Immature natural killer cell (primary cell): ENCODE data around the gene MAGED2. TPM values are rescaled to one million over a fixed set of nuclear protein-coding genes. Genes with fewer than 3 reads are reported as not detected.
A peak's percentile ranks its signal among the peaks of the same experiment; 100 is the strongest.

Source experiments
- DNase-seq, 3 donors: peaks; one replicate each; pipeline ENCODE4 v3.0.0; 2022; ENCODE audit warnings: mixed read lengths in 1 of 3
- H3K27ac Mint-ChIP-seq, 6 donors: one replicate each; pipeline ENCODE4 v1.8.0; 2020; ENCODE audit warnings: mixed read lengths in 6 of 6, mild to moderate bottlenecking in 5 of 6, inconsistent platforms in 4 of 6, moderate library complexity in 3 of 6
- H3K27me3 Mint-ChIP-seq, 3 donors: one replicate each; pipeline ENCODE4 v1.8.0; 2020 to 2021; ENCODE audit warnings: low read depth in 3 of 3, mild to moderate bottlenecking in 3 of 3, mixed read lengths in 3 of 3, moderate library complexity in 3 of 3, inconsistent platforms in 1 of 3
- H3K36me3 Mint-ChIP-seq, 3 donors: one replicate each; pipeline ENCODE4 v1.8.0; 2020; ENCODE audit warnings: mixed read lengths in 3 of 3, inconsistent platforms in 2 of 3, mild to moderate bottlenecking in 2 of 3
- H3K4me1 Mint-ChIP-seq, 2 donors: one replicate each; pipeline ENCODE4 v1.8.0; 2020; ENCODE audit warnings: inconsistent platforms in 2 of 2, mild to moderate bottlenecking in 2 of 2, mixed read lengths in 2 of 2, moderate library complexity in 1 of 2
- H3K4me3 Mint-ChIP-seq, 5 donors: one replicate each; pipeline ENCODE4 v1.8.0; 2020; ENCODE audit warnings: mild to moderate bottlenecking in 5 of 5, mixed read lengths in 5 of 5, inconsistent platforms in 3 of 5, moderate library complexity in 3 of 5
- H3K9me3 Mint-ChIP-seq, 6 donors: one replicate each; pipeline ENCODE4 v1.8.0; 2020; ENCODE audit warnings: mild to moderate bottlenecking in 6 of 6, mixed read lengths in 6 of 6, inconsistent platforms in 4 of 6, moderate library complexity in 3 of 6
- polyA plus RNA-seq, 3 donors: library from polyadenylated mRNA; unstranded; fragments of 300-500 nt; fragmentation: Illumina TruSeq; gene quantifications; one replicate each; pipeline ENCODE4 v1.2.3, GENCODE V29; 2021

The MAGED2 gene
- polyA plus RNA-seq, 3 donors from 2014 or later, result 108 to 157 (median 147) TPM

DNA sequence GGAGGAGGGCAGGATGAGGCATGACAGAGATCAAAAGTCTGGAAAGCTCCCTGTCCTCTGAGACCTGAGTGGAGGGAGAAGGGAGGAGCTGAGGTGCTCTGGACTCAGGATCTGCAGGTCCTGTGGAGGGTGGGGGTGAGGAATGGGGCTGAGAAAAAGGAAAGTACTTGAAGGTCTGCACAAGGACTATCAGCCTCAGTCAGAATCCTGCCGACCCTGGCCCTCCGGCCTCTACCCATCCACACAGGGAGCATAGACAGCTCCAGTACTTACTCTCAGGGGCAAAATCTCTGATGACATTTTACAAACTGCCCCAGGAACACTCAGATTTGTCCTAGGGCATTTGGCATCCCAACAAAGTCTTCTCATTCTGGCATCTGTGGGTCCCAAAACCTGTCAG lies 8.5 kb upstream of the MAGED2 start:
- H3K4me3 Mint-ChIP-seq, result no peak overlapping the region

DNA sequence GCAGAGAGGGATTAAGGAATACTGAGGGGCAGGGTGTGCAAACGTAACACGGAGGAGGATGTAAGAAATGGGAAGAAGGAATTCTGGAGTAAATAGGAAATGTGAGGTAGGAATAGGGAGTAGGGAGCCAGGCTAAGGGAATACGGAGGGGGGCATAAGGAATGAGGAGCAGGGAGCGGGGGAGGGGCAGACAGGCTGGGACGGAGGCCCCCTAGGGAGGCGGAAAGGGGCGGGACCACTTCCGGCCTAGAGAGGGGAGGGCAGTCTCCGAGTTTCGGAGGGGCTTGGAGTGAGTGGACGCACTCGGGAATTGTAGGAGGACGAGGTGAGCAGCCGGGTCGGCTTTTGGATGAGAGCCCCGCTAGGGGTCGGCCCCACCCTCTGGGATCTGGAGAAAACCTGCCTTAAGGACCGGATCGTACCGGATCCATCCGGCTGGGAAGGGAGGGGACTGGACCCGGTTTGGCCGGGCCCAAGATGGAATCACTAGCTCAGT lies 612 bp downstream of the MAGED2 start:
- Mint-ChIP-seq H3K9me3 (peaks cover 0 to 2% (median 0%) of the 10 kb centered on the region in 6 donors), H3K27ac (peak overlapping the region; percentile 88 to 96 (median 92)), H3K4me3 (peak overlapping the region; percentile 90 to 97 (median 94)), H3K36me3 (peaks cover 0 to 4% (median 0%) of the 10 kb centered on the region in 3 donors), H3K27me3 (peaks cover 8 to 16% (median 10%) of the 10 kb centered on the region in 3 donors), H3K4me1 (peaks cover 17 to 23% of the 10 kb centered on the region in 2 donors)
- peak; percentile 29 to 50 (median 41) for DNase-seq

More for the DNA sequence above, 8.5 kb upstream of the MAGED2 start:
- Mint-ChIP-seq H3K27ac (no peak overlapping the region), H3K4me1 (no peaks in the 10 kb centered on the region), H3K27me3 (peaks cover 3 to 7% (median 5%) of the 10 kb centered on the region in 3 donors), H3K36me3 (no peaks in the 10 kb centered on the region), H3K9me3 (no peaks in the 10 kb centered on the region)
- DNase-seq, result no peak

DNA sequence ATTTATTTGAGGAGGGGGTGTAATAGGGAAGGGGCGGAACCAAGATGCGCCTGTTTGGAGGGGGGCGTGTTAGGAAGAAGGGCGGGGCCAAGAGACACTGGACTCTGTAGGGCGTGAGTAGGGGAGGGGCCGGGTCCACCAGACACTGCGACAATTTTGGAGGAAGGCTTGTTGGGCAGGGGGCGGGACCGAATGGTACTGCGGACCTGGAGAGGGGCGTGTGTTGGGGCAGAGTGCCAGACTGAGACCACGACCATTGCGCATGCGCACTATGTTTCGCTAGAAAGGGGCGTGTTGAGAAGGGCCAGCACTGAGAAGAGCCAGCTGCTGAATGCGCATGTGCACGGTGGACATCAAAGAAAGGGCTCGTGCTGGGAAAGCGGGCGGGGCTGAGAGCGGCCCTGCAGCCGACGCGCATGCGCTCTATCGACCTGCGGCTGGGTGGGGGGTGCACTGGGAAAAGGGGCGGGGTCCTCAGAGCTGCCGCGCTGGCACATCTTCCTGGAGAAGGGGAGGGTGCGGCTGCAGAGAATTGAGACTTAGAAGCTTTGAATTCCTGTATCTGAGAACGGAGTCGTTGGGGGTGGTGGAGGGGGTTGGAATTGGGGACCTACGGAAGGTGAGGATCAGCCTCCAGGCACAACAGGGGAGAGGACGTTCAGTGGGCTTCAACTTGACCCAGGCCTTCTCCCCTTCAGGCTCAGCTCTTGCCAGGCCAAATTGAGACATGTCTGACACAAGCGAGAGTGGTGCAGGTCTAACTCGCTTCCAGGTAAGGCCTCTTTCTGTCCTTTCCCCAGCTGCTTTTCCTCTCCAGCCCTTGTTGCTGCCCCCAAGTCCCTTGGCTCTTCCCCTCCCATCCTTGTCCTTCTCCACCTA lies 1.3 kb downstream of the MAGED2 start:
- H3K27me3 Mint-ChIP-seq, result peaks cover 6 to 16% (median 10%) of the 10 kb centered on the region in 3 donors
- H3K4me3 Mint-ChIP-seq, result peak overlapping the region; percentile 90 to 97 (median 94)
- peak; percentile 86 to 90 (median 90) for DNase-seq
- peaks cover 17 to 23% of the 10 kb centered on the region in 2 donors for H3K4me1 Mint-ChIP-seq
- H3K36me3 Mint-ChIP-seq, result peaks cover 0 to 10% (median 4%) of the 10 kb centered on the region in 3 donors
- peaks cover 0 to 2% (median 0%) of the 10 kb centered on the region in 6 donors for H3K9me3 Mint-ChIP-seq
- peak overlapping the region; percentile 88 to 96 (median 92) for H3K27ac Mint-ChIP-seq

DNA sequence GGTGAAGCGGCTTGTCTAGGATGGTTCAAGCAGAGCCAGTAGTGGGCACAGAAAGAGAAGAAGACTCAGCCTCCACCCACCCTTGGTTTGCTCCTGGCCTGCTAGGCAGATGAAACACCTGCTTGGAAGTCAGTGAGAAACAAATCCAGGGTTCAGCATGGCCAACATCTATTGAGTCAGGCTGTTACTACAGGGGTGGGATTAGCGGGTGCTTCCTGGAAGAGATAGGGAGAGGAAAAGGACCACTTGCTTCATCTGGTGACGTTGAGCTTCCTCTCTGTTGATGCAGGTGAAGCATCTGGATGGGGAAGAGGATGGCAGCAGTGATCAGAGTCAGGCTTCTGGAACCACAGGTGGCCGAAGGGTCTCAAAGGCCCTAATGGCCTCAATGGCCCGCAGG lies 3.0 kb downstream of the MAGED2 start:
- Mint-ChIP-seq H3K27me3 (peaks cover 6 to 13% (median 10%) of the 10 kb centered on the region in 3 donors), H3K9me3 (peaks cover 0 to 2% (median 0%) of the 10 kb centered on the region in 6 donors), H3K27ac (no peak overlapping the region), H3K4me3 (no peak overlapping the region), H3K36me3 (peaks cover 0 to 15% (median 4%) of the 10 kb centered on the region in 3 donors), H3K4me1 (peaks cover 17 to 23% of the 10 kb centered on the region in 2 donors)
- no peak for DNase-seq

DNA sequence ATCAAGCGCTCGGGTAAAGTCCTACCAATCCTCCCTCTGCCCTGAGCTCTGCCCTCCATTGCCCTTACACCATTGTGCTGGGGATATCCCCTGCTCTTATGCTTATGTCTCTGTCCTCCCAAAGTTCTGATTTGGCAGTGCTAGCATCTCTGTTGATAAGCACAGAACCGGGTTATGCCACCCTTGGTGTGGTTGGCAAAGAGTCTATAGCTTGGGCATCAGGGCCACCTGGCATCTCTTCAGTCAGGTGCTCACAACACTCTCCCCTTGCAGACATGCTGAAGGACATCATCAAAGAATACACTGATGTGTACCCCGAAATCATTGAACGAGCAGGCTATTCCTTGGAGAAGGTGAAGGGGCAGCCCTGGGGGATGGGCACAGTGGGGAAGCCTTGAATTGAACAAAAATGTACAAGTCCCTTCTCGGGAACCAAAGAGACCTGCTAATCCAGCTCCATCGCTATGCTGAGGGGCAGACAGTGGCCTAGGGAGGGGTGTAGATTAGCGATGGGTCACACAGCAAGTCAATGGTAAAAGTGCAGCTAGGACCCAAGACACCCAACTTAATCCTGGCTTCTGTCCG lies 3.8 kb downstream of the MAGED2 start:
- H3K27me3 Mint-ChIP-seq, result peaks cover 6 to 12% (median 10%) of the 10 kb centered on the region in 3 donors
- H3K9me3 Mint-ChIP-seq, result peaks cover 0 to 2% (median 0%) of the 10 kb centered on the region in 6 donors
- DNase-seq, result no peak
- H3K4me1 Mint-ChIP-seq, result peaks cover 17 to 23% of the 10 kb centered on the region in 2 donors
- H3K4me3 Mint-ChIP-seq, result no peak overlapping the region
- no peak overlapping the region for H3K27ac Mint-ChIP-seq
- H3K36me3 Mint-ChIP-seq, result peaks cover 0 to 20% (median 10%) of the 10 kb centered on the region in 3 donors

DNA sequence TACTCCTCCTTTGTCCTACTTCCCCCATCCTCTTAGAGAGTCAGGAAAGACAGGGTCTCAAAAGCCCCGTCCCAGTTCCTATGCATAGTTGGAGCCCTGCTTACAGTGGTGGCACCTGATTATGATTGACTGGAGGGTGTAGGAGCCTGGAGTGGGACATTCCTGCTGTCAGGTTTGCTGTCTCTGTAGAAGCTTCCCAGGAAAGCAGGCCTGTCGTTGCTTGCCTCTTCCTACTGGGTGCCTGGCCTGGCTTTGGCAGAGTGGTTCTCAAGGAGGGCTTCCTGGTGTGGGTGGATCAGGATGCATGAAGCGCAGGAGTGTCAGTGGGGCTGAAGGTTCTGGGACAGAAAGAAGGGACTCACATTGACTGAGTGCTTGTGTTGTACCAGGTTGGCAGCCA lies 4.8 kb downstream of the MAGED2 start:
- no peak overlapping the region for H3K4me3 Mint-ChIP-seq
- DNase-seq, result no peak
- H3K4me1 Mint-ChIP-seq, result peaks cover 14 to 21% of the 10 kb centered on the region in 2 donors
- H3K36me3 Mint-ChIP-seq, result peaks cover 0 to 21% (median 10%) of the 10 kb centered on the region in 3 donors
- H3K27ac Mint-ChIP-seq, result no peak overlapping the region
- peaks cover 0 to 2% (median 0%) of the 10 kb centered on the region in 6 donors for H3K9me3 Mint-ChIP-seq
- H3K27me3 Mint-ChIP-seq, result peaks cover 6 to 10% (median 8%) of the 10 kb centered on the region in 3 donors

DNA sequence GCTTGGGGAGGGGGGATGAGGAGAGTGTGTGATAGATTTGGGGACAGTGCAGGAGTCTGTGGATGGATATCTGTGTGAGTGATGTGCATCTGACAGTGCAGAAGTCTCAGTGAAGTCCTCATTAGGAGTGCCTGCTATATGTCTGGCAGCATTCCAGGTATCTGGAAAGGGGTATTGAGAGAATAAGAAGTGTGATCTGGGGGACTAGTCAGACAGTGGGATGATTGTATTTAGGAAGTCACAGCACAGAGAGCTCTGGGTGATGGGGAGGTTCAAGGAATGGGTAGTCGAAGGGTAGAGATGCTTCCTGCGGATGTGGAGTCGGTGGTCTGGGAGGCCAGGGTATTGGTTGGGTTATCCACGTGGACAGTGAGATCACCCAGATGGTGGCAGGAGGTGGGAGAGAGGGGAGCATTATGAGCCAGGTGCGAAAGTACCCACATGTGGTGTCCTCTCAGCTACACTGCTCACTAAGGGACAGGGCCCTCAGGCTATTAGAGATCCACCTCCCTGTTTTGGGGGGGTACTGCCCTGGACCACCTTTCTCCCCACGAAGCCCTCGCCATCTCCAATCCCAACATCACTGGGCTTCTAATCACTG lies 9.8 kb downstream of the MAGED2 start:
- H3K36me3 Mint-ChIP-seq, result peaks cover 0 to 17% (median 10%) of the 10 kb centered on the region in 3 donors
- H3K4me3 Mint-ChIP-seq, result no peak overlapping the region
- H3K27ac Mint-ChIP-seq, result no peak overlapping the region
- no peak for DNase-seq
- H3K4me1 Mint-ChIP-seq, result peaks cover 3 to 6% of the 10 kb centered on the region in 2 donors
- H3K9me3 Mint-ChIP-seq, result peaks cover 0 to under 1% (median 0%) of the 10 kb centered on the region in 6 donors
- H3K27me3 Mint-ChIP-seq, result no peaks in the 10 kb centered on the region

DNA sequence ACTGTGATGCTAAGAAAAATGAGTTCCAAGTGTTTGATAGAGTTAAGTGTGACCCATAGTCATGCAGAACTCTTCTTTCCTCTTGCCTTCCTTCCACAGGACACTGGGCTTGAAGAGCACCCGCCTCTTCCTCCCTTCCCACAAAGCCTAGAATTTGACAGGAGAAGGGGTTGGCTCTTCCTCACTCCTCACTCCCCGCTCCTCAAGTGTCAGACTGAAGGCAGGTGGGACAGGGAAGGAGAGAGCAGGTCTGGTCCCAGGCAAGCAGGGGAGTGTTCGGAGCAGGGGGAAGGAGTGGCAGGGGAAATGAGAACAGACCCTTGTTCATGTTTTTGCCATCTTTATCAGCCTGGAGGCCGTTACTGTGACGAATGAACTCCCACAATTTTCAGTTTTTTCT lies 10.7 kb downstream of the MAGED2 start:
- Mint-ChIP-seq H3K4me3 (no peak overlapping the region), H3K36me3 (peaks cover 0 to 17% (median 10%) of the 10 kb centered on the region in 3 donors), H3K4me1 (peaks cover 3 to 6% of the 10 kb centered on the region in 2 donors), H3K27me3 (no peaks in the 10 kb centered on the region), H3K27ac (no peak overlapping the region), H3K9me3 (peaks cover 0 to 2% (median 0%) of the 10 kb centered on the region in 6 donors)
- no peak for DNase-seq

DNA sequence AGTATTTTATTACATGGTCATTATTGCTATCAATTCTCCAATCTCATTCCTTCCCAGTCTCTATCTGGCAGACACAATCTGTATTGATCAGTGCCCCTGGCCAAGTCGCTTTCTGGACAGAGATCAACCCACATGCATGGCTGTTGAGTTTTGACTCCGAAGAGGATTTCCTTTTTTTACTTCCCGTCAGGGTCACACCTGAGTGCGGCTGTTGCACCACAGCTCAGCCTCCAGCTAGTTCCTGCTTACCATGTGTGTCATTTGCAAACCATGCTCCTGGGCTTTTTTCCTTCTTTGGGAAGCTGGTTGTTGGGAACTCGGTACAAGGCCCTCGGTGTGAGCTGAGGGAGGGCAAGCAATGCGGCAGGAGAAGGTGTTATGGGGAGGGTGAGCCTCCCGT lies 11.7 kb downstream of the MAGED2 start:
- no peak overlapping the region for H3K27ac Mint-ChIP-seq
- peaks cover 0 to 8% (median 6%) of the 10 kb centered on the region in 3 donors for H3K36me3 Mint-ChIP-seq
- no peak for DNase-seq
- peaks cover 0 to 2% (median 0%) of the 10 kb centered on the region in 6 donors for H3K9me3 Mint-ChIP-seq
- H3K4me1 Mint-ChIP-seq, result peaks cover 3 to 6% of the 10 kb centered on the region in 2 donors
- no peak overlapping the region for H3K4me3 Mint-ChIP-seq
- H3K27me3 Mint-ChIP-seq, result no peaks in the 10 kb centered on the region

DNA sequence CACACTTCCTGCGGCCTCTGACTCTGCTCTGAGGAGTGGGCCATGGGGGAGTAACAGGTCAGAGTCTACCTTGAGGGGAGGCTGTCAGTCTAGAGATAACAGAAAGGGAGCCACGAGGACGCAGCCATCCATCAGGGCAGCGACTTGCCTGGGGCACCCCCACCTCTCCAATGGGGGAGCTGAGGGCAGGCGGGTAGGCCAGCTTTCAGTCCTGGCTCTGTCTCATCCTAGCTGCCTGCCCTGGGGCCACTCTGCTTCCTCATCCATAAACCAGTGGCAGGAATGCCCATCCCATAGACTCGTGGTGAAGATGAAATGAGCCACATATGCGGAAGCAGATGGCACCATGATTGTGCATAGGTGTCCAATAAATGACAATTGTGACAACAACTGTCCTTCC lies 13.2 kb downstream of the MAGED2 start:
- Mint-ChIP-seq H3K36me3 (peaks cover 0 to 6% (median 4%) of the 10 kb centered on the region in 3 donors), H3K27ac (no peak overlapping the region), H3K27me3 (peaks cover 0 to 3% (median 0%) of the 10 kb centered on the region in 3 donors), H3K9me3 (peaks cover 0 to 2% (median 0%) of the 10 kb centered on the region in 6 donors), H3K4me3 (no peak overlapping the region), H3K4me1 (peaks cover 3 to 6% of the 10 kb centered on the region in 2 donors)
- DNase-seq, result no peak

DNA sequence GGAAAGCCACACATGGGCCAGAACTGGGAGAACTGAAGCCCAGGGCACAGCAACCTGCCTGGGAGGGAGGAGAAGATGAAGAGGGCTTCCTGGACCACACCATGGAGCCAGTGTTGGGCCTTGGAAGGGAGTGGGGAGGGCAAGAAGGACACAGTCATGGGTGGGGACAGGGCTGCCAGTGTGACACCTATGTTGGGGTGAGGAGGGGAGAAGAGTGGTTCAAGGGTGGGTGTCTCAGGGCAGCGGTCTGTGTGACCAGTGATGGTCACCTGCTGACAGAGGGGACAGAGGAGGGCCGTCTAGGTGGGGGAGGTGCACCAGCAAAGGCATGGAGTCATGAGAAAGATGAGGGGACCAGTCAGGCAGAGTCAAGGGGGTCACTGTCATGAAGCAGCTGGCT lies 13.8 kb downstream of the MAGED2 start:
- no peak overlapping the region for H3K27ac Mint-ChIP-seq
- H3K9me3 Mint-ChIP-seq, result peaks cover 0 to 2% (median 0%) of the 10 kb centered on the region in 6 donors
- H3K4me3 Mint-ChIP-seq, result no peak overlapping the region
- peaks cover 0 to 2% (median 0%) of the 10 kb centered on the region in 3 donors for H3K36me3 Mint-ChIP-seq
- peaks cover 0 to 3% (median 0%) of the 10 kb centered on the region in 3 donors for H3K27me3 Mint-ChIP-seq
- no peak for DNase-seq
- peaks cover 3 to 6% of the 10 kb centered on the region in 2 donors for H3K4me1 Mint-ChIP-seq

DNA sequence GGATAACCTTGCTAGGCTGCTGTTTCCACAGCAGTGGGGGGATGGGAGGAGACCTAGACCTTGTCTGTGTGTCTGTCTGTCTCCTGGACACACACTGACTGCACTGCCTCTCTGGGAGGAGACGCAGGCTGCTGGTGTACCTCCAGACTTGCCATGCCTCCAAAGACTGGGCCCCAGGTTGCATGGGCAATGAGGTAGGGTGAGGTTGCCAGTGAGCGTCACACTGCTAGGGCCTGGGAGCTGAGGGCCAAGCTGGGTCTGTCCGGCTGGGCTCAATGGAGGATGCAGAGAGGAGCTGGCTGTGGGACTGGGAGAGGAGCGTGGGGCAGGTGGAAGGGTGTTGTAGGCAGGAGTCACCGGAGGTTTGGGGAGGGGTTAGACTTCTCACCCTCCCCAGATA lies 16.6 kb downstream of the MAGED2 start:
- no peak for DNase-seq
- no peak overlapping the region for H3K4me3 Mint-ChIP-seq
- H3K27ac Mint-ChIP-seq, result no peak overlapping the region
- H3K27me3 Mint-ChIP-seq, result peaks cover 0 to 3% (median 0%) of the 10 kb centered on the region in 3 donors
- peaks cover 0 to 2% (median 0%) of the 10 kb centered on the region in 6 donors for H3K9me3 Mint-ChIP-seq
- no peaks in the 10 kb centered on the region for H3K36me3 Mint-ChIP-seq
- peaks cover under 1 to 2% of the 10 kb centered on the region in 2 donors for H3K4me1 Mint-ChIP-seq

DNA sequence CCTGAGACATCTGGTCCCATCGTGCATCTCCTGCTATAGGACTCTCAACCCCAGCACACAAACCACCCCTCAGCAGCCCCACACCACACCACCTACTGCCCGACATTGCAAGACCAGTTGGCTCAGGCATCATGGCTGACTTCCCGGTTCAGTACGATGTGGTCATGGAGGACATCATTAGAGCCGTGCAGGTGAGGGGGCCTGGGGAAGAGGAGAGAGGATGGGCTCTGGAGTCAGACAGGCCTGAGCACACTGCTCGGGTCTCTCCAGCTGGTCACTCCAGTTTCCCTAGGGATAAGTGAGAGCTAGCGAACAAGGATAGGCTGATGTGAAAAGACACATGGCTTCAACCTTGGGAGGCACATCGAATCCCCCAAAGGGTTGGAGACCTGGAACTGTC lies 17.2 kb downstream of the MAGED2 start:
- Mint-ChIP-seq H3K27me3 (peaks cover 0 to 3% (median 0%) of the 10 kb centered on the region in 3 donors), H3K9me3 (peaks cover 0 to 2% (median 0%) of the 10 kb centered on the region in 6 donors), H3K27ac (no peak overlapping the region), H3K36me3 (no peaks in the 10 kb centered on the region), H3K4me3 (no peak overlapping the region), H3K4me1 (no peaks in the 10 kb centered on the region)
- DNase-seq, result no peak
